ENCODE data around the gene DMXL1. TPM values are rescaled to one million over a fixed set of nuclear protein-coding genes. Genes with fewer than 3 reads are reported as not detected.

Gene DMXL1
- total RNA-seq, 1 donor from 2014 or later, result 22.3 TPM

- Histone ChIP-seq H3K4me1 (no peaks in the 10 kb centered on the region), H3K36me3 (peaks cover 55% of the 10 kb centered on the region), H3K4me3 (no peak overlapping the region), H3K27ac (replicated peaks) (no peak overlapping the region), H3K9me3 (replicated peaks) (no peaks in the 10 kb centered on the region), H3K27me3 (ENCODE audit: low read depth) (no peaks in the 10 kb centered on the region)
- DNase-seq, result no peak
- TF ChIP-seq CTCF (IDR thresholded peaks at IDR 0.05; ENCODE audit: borderline replicate concordance), result no peak
- intact Hi-C loops (cut with micrococcal nuclease), result no loop called here
Observed at GRCh38 chr5:119190470-119191095, 119.7 kb downstream of the DMXL1 start.

- H3K4me3 ChIP-seq, result no peak overlapping the region
- no peaks in the 10 kb centered on the region for H3K4me1 ChIP-seq
- H3K27me3 ChIP-seq (ENCODE audit: low read depth), result no peaks in the 10 kb centered on the region
- H3K27ac ChIP-seq (replicated peaks), result no peak overlapping the region
- no peak for DNase-seq
- intact Hi-C loops (cut with micrococcal nuclease), result no loop called here
- H3K36me3 ChIP-seq, result peaks cover 65% of the 10 kb centered on the region
- H3K9me3 ChIP-seq (replicated peaks), result no peaks in the 10 kb centered on the region
- TF ChIP-seq CTCF (IDR thresholded peaks at IDR 0.05; ENCODE audit: borderline replicate concordance), result no peak
Observed at GRCh38 chr5:119191944-119192343, 121.1 kb downstream of the DMXL1 start.

GRCh38 chr5:119200795-119201194 lies 129.9 kb downstream of the DMXL1 start:
- intact Hi-C loops (cut with micrococcal nuclease), result no loop called here
- Histone ChIP-seq H3K27ac (replicated peaks) (no peak overlapping the region), H3K36me3 (peaks cover 81% of the 10 kb centered on the region), H3K27me3 (ENCODE audit: low read depth) (no peaks in the 10 kb centered on the region), H3K9me3 (replicated peaks) (peaks cover 18% of the 10 kb centered on the region), H3K4me3 (no peak overlapping the region), H3K4me1 (no peaks in the 10 kb centered on the region)
- TF ChIP-seq CTCF (IDR thresholded peaks at IDR 0.05; ENCODE audit: borderline replicate concordance), result no peak
- no peak for DNase-seq

GRCh38 chr5:119207105-119207504 lies 136.2 kb downstream of the DMXL1 start:
- Histone ChIP-seq H3K4me1 (no peaks in the 10 kb centered on the region), H3K9me3 (replicated peaks) (peaks cover 2% of the 10 kb centered on the region), H3K36me3 (peaks cover 35% of the 10 kb centered on the region), H3K27ac (replicated peaks) (no peak overlapping the region), H3K27me3 (ENCODE audit: low read depth) (no peaks in the 10 kb centered on the region), H3K4me3 (no peak overlapping the region)
- TF ChIP-seq CTCF (IDR thresholded peaks at IDR 0.05; ENCODE audit: borderline replicate concordance), result no peak
- no peak for DNase-seq
- intact Hi-C loops (cut with micrococcal nuclease), result no loop called here

GRCh38 chr5:119212026-119212425 lies 141.1 kb downstream of the DMXL1 start:
- Histone ChIP-seq H3K27me3 (ENCODE audit: low read depth) (no peaks in the 10 kb centered on the region), H3K27ac (replicated peaks) (no peak overlapping the region), H3K4me1 (peaks cover 11% of the 10 kb centered on the region), H3K36me3 (peaks cover 15% of the 10 kb centered on the region), H3K9me3 (replicated peaks) (no peaks in the 10 kb centered on the region), H3K4me3 (no peak overlapping the region)
- no peak for DNase-seq
- intact Hi-C loops (cut with micrococcal nuclease), result no loop called here
- no peak for TF ChIP-seq CTCF (IDR thresholded peaks at IDR 0.05; ENCODE audit: borderline replicate concordance)

All from left ventricle myocardium inferior (tissue), 1 donor.